ENCODE measurements around the gene CEMIP.

CEMIP gene

DNA sequence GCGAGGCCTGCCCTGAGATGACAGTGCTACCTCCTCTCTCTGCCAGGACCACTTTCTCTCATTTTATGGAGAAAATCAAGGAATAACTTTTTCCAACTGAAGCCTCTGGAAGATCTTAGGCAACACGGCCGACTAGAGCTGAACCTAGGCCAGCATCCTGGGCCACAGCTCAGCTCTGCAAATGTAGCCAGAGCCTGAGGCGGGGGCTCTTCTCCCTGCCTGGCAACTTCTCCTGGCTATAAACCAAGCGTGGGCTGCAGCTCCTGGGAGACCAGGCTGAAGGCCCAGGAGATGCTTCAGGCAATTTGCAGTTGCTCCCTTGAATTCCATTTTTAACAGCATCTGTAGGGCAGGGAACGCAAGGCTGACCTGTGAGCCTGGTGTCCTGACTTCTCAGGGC lies 74.9 kb downstream of the CEMIP start:
- no peak for DNase-seq

DNA sequence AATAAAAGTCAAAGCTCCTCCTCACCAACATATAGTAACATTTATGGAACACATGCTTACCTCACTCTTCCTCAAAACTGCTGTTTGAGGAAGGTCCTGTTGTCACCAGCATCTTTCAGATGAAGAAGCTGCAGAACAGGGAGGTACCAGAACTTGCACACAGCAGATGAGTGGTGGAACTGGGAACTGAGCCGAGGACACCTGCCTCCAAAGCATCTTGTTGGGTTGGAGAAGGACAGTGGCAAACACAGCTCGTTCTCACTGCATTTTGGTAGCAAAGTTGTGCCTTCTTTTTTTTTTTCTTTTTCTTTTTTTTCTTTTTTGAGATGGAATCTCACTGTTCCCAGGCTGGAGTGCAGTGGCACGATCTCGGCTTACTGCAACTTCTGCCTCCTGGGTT lies 76.0 kb downstream of the CEMIP start:
- DNase-seq, result no peak

- peak; percentile 8 for DNase-seq
Observed at GRCh38 chr15:80856400-80856799, 77.2 kb downstream of the CEMIP start.

- no peak for DNase-seq
Observed at GRCh38 chr15:80856809-80857377, 77.7 kb downstream of the CEMIP start.

- DNase-seq, result no peak
Observed at GRCh38 chr15:80861731-80862170, 82.6 kb downstream of the CEMIP start.

DNA sequence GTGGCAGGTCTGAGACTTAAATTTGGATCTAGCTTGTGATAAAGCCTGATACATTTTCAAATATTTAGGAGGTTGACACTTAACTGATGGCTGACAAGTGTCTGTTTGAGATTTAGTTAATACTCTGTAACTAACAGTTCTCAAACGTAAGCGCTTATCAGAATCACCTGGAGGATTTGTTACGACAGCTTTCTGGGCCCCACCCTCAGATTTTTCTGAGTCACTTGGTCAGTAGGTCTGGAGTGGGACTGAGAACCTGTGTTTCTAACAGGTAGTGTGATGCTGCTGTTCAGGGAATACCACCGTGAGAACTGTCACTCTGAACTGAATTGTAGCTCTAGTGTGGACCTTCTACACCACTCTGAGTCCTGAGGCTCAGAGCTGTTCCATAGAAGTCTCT lies 85.5 kb downstream of the CEMIP start:
- no peak for DNase-seq

DNA sequence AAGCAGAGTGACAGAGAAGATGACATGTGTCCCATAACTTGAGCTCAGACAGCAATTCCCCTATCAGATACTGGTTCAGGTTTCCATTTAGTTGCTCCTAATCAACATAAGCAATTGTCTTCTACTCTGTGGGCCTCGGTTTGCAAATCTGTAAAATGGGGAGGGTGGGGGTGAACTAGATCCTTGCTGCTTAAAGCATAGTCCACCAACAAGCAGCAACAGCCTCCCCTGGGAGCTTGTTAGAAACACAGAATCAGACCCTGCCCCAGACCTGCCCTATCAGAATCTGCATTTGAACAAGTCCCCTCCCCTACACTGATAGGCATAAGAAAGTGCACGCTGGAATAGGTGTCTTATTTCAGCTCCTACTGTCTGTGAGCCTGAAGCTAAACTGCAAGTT lies 87.8 kb downstream of the CEMIP start:
- no peak for DNase-seq

- DNase-seq, result no peak
Observed at GRCh38 chr15:80870366-80870765, 91.2 kb downstream of the CEMIP start.

DNA sequence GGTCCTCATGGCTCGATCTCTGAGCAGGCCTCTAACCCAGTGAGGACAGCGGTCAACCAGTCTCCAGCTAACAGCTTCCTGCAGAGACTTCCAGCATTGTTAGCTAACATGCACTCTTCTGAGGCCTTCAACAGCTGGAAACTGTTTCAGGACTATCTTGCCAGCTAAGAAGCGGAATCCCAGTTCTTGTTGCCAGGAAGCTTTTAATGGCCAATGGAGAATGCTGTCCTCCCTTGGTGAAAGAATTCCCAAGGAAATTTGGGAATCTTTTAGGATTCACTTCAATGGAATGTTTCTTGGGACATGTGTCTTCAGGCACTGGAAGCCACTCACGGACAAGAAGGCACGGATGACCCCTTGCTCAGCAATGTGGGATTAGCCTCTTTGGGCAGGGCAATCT lies 91.7 kb downstream of the CEMIP start:
- no peak for DNase-seq

DNA sequence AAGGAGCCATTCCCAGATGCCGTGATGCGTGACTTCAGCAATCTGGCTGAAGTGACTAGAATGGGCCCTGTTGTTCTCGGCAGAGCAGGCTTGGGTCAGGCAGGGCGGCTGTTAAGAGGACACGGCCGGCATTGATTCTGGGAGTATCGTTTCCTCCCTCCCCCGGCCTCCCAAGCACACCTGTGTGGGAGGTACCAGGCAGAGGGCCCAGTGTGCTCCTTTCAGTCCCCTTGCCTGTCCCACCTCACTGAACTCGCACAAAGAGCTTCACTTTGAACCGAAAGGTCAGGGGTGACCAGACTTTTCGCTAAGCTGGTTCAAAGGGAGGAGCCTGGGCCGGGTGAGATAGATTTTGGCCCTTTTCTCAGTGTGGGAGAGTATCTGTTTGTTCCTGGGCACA lies 92.7 kb downstream of the CEMIP start:
- no peak for DNase-seq

DNA sequence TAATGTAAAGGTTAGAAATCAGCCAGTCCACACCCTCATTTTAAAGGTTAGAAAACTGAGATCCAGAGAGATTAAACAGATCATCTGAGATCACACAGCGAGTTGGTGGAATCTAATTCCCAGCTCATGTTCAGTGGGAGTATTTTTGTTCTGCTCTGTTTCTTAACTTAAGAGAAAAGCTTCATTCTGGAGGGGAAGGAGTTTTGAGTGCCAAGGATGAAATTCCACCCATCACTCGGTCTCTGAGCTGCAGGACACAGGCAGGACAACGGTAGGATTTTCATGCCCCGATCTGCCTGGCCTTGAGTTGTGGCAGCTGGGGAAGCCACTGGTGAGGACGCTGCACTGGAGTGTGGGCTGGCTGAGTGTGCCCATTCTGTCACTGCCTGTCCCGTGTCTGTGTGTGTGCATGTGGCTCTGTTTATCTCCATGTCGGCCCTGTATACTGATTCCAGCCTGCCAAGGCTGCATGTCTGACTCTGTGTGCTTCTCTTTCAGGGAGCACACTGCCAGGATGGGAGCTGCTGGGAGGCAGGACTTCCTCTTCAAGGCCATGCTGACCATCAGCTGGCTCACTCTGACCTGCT lies 94.3 kb downstream of the CEMIP start:
- no peak for DNase-seq

- no peak for DNase-seq
Observed at GRCh38 chr15:80875568-80876347, 96.6 kb downstream of the CEMIP start.

DNA sequence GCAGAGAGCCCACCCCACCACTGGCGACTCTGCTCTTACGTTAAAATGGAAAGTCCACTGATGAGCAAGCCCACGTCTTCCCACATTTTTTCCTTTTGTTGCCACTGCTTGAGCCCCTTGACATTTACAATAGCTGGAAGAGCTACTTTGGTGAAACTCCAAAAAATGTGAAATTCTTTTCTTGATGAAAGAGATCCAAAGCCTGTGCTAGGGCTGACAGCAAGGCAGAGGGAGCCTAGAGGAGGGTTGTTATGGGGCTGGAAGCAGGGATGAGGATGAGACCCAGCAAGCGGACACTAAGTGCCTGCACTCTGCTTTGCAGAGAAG lies 97.1 kb downstream of the CEMIP start:
- no peak for DNase-seq

DNA sequence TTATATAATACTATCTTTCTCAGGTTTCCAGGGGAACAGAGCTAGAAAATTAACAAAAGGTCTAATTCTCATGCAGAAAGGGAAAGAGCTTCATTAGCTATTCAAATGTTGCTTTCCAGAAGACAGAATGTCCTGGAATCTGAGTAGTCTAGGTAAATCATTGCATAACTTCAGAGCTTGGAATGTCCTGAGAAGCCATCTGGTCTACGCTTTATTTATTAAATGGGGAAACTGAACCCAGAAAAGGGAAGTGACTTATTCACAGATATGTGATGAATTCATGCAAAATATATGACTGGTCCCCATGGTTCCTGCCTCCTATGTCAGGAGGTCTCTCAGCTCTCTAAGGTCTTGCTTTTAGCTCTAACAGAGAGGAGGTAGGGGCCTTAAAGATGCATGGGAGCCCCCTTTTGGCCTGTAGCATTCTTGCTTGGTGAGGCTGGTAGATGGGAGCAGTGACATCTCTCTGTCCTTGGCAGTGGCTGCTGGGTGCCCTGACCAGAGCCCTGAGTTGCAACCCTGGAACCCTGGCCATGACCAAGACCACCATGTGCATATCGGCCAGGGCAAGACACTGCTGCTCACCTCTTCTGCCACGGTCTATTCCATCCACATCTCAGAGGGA lies 99.2 kb downstream of the CEMIP start:
- peak; percentile 9 for DNase-seq

DNA sequence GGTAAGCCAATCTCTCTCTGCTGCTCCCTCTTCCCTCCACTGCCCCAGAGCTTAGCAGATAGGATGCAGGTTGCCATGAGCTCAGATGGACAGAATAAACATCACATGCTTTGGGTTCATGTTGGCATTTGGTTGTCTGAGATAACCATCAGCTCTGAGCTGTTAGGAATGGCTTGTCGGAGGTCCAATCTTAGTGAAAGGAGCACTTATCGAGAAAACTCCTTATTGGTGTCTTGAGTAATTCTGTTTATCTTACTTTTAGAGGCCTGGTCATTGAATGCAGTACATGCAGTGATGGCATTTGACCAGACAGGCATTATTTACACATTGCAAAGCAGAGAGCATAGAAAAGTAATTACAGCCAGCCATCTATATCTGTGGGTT lies 99.7 kb downstream of the CEMIP start:
- no peak for DNase-seq

GRCh38 chr15:80880086-80880485 lies 100.9 kb downstream of the CEMIP start:
- no peak for DNase-seq

DNA sequence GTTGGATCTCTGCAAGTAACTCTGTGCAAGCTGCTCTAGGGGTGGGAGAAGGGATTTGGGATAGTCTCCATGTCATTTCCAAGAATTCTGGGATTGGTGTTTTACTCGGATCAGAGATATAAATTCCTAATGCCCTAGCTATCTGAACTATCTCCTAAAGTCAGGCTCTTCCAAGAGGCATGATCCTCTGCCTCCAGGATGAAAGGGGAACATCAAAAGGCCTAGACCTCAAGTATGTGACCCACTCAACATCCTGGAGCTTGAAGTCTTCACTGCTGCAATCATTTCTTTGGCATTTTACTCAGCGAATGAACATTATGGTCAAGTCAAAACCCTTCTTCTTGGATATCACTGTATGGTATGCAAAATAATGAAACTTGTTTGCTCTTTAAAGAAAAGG lies 104.5 kb downstream of the CEMIP start:
- no peak for DNase-seq

GRCh38 chr15:80885016-80885579 lies 105.9 kb downstream of the CEMIP start:
- DNase-seq, result no peak

GRCh38 chr15:80887148-80887547 lies 108.0 kb downstream of the CEMIP start:
- no peak for DNase-seq

- no peak for DNase-seq
Observed at GRCh38 chr15:80888846-80889245, 109.7 kb downstream of the CEMIP start.

DNA sequence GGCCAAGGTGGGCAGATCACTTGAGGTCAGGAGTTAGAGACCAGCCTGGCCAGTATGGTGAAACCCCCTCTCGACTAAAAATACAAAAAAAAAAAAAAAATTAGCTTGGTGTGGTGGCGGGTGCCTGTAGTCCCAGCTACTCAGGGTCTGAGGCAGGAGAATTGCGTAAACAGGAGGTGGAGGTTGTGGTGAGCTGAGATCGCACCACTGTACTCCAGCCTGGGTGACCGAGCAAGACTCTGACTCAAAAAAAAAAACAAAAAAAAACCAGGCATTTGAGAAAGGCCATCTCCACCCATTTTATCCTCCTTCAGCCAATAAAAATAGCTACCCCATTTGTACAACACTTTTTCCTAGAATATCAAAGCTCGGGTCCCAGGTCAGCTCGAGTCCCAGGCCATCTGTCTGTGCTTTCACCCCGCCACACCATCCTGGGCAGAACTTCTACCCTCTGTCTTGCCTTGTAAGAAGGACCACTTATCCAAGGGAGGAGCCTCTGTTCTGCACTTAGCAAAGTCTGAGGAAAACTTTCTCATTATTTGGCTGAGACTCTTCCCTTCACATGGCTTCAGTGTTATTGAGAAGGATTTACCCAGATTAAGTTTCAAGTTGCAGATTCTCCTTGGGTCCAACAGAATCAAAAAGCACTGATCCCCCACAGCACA lies 111.3 kb downstream of the CEMIP start:
- DNase-seq, result peak; percentile 15

DNA sequence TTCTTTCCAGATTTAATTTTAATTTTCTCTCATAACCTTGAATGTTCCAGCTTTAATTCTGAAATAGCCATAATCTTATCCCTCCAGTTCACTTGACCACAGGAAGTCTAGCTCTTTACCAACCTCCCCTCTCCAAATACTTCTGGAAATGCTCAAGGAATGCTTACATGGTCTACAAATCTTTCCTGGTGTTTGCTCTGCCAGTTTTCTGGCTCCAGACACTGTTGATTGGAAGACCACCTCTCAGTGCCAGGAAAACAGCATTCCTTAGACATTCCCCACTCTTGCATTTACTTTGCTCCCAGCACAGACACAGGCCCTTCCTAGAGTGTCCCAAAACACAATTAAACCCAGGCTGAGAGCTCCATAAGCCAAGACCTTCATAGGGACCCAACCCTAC lies 111.8 kb downstream of the CEMIP start:
- no peak for DNase-seq

DNA sequence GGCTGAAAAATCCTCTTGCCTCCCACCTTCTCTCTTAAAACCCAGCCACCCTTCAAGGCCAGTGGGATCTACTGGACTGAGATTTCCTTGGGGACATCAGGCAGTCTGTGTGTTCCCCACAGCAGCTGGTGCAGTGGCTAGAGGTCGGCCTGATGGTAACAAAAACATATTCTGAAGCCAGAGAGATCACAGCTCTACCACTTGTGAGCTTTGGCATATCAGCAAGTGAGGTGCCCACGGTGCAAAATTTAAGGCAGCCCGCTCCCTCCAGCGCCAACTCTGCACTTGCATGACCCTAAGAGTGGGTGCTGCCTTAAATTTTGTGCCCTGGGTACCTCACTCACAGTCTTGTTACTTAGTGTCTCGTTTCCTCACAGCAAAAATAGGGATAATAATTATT lies 113.2 kb downstream of the CEMIP start:
- DNase-seq, result no peak

Data from hematopoietic multipotent progenitor cell treated with erythropoietin and hydrocortisone succinate and interleukin-3 and kit ligand, for 6 days (in vitro differentiated cells).